DOHH2 (cell line): Measurements from ENCODE around the gene CADPS2.

Source experiments
- CTCF ChIP-seq: fragments of 200-600 bp; sonication (generic); IDR thresholded peaks from one replicate; pipeline ENCODE4 v1.5.1; 2014; ENCODE audit warnings: antibody characterized with exemption, mild to moderate bottlenecking, low read depth, low read length; ENCODE audit not compliant: poor library complexity, severe bottlenecking
- EZH2phosphoT487 ChIP-seq: fragments of 200-600 bp; sonication (generic); IDR thresholded peaks from 2 replicates; pipeline ENCODE4 v1.6.1; 2017; ENCODE audit warnings: borderline replicate concordance, mild to moderate bottlenecking, antibody characterized with exemption, low read length, moderate library complexity, mixed read lengths

GRCh38 chr7:122886357-122887081 is at the start of gene CADPS2:
- no peak for TF ChIP-seq CTCF
- no peak for TF ChIP-seq EZH2phosphoT487
